SK-N-SH (cell line): ENCODE data around the gene CADM1. TPM values are rescaled to one million over a fixed set of nuclear protein-coding genes. Genes with fewer than 3 reads are reported as not detected.

Experiments
- CTCF ChIA-PET: fragments of 300-600, 350-600 bp; formaldehyde crosslinking; extraction: SDS; loops from one replicate; lab custom pipeline; 2021; lab: Yijun Ruan, JAX
- POLR2A ChIA-PET: fragments of 350-600 bp; sonication (Branson Sonifier 250); formaldehyde crosslinking; extraction: SDS; loops from one replicate; lab custom pipeline; 2020; ENCODE audit warnings: antibody characterized with exemption, inconsistent platforms; lab: Yijun Ruan, JAX
- DNase-seq: peaks from one replicate; pipeline ENCODE4 v3.0.0; 2012
- H2AFZ ChIP-seq: fragments of 200-600 bp; sonication (generic); 2 replicates; pipeline ENCODE4 v1.8.1; 2016; ENCODE audit warnings: antibody characterized with exemption, mild to moderate bottlenecking, low read depth
- H3F3A ChIP-seq: fragments of 200-600 bp; sonication (generic); replicated peaks from 2 replicates; pipeline ENCODE3; 2016; ENCODE audit warnings: antibody characterized with exemption, mild to moderate bottlenecking; ENCODE audit not compliant: insufficient read depth
- H3K27ac ChIP-seq, 2 experiments: fragments of 200-500 bp in 1 of 2; fragments of 200-600 bp in 1 of 2; sonication (Bioruptor generic) in 1 of 2; sonication (generic), shearing (Covaris generic) in 1 of 2; 2 replicates each; pipeline versions ENCODE4 v1.5.1 to v1.6.1; 2014 to 2016; ENCODE audit warnings: low read depth in 2 of 2, inconsistent platforms in 1 of 2, low read length in 1 of 2, mild to moderate bottlenecking in 1 of 2, mixed read lengths in 1 of 2
- H3K27me3 ChIP-seq: fragments of 200-600 bp; sonication (generic), shearing (Covaris generic); 2 replicates; pipeline ENCODE4 v1.6.1; 2016; ENCODE audit warnings: mixed run types; ENCODE audit not compliant: insufficient read depth
- H3K36me3 ChIP-seq, 2 experiments: fragments of 200-500 bp in 1 of 2; fragments of 200-600 bp in 1 of 2; sonication (Bioruptor generic) in 1 of 2; sonication (generic) in 1 of 2; replicated peaks in 1 of 2; 2 replicates each; pipeline versions ENCODE3 to v1.5.1; 2014 to 2016; ENCODE audit warnings: low read length in 1 of 2, mild to moderate bottlenecking in 1 of 2; ENCODE audit not compliant: insufficient read depth in 2 of 2, control insufficient read depth in 1 of 2
- H3K4me1 ChIP-seq, 2 experiments: fragments of 200-500 bp in 1 of 2; fragments of 200-600 bp in 1 of 2; sonication (Bioruptor generic) in 1 of 2; sonication (generic), shearing (Covaris generic) in 1 of 2; 2 replicates each; pipeline versions ENCODE4 v1.5.1 to v1.6.1; 2014 to 2016; ENCODE audit warnings: low read depth in 1 of 2, low read length in 1 of 2, mixed run types in 1 of 2; ENCODE audit not compliant: insufficient read depth in 2 of 2, control insufficient read depth in 1 of 2
- H3K4me2 ChIP-seq: fragments of 200-600 bp; sonication (generic), shearing (Covaris generic); 2 replicates; pipeline ENCODE4 v1.6.1; 2017; ENCODE audit warnings: mixed run types
- H3K4me3 ChIP-seq, 2 experiments: fragments of 200-500 bp in 1 of 2; fragments of 200-600 bp in 1 of 2; sonication (Bioruptor generic) in 1 of 2; sonication (generic), shearing (Covaris generic) in 1 of 2; 2 replicates each; pipeline versions ENCODE4 v1.5.1 to v1.8.1; 2014 to 2016; ENCODE audit warnings: low read depth in 2 of 2, inconsistent platforms in 1 of 2, low read length in 1 of 2, mild to moderate bottlenecking in 1 of 2, mixed read lengths in 1 of 2, moderate library complexity in 1 of 2
- H3K79me2 ChIP-seq: fragments of 200-600 bp; sonication (generic); 2 replicates; pipeline ENCODE4 v1.8.1; 2017; ENCODE audit warnings: mild to moderate bottlenecking; ENCODE audit not compliant: insufficient read depth
- H3K9ac ChIP-seq: fragments of 200-600 bp; sonication (generic); 2 replicates; pipeline ENCODE4 v1.6.1; 2017; ENCODE audit warnings: mixed run types
- H3K9me2 ChIP-seq: fragments of 200-600 bp; sonication (generic); 2 replicates; pipeline ENCODE4 v1.6.1; 2017; ENCODE audit warnings: mixed run types
- H3K9me3 ChIP-seq: fragments of 200-600 bp; sonication (generic); 2 replicates; pipeline ENCODE4 v1.6.1; 2017; ENCODE audit warnings: mixed run types, mild to moderate bottlenecking, moderate library complexity
- H4K20me1 ChIP-seq: fragments of 200-600 bp; sonication (generic); 2 replicates; pipeline ENCODE4 v1.6.1; 2017; ENCODE audit warnings: mild to moderate bottlenecking, mixed run types; ENCODE audit not compliant: insufficient read depth
- ELF1 ChIP-seq: IDR thresholded peaks from 2 replicates; pipeline ENCODE4 v1.4.0; 2012
- EP300 ChIP-seq, 2 experiments: IDR thresholded peaks; 2 replicates each; pipeline versions ENCODE4 v1.4.0 to v1.6.1; 2012; ENCODE audit warnings: borderline replicate concordance in 1 of 2, low read depth in 1 of 2, low read length in 1 of 2
- EZH2phosphoT487 ChIP-seq: fragments of 200-600 bp; sonication (generic); IDR thresholded peaks from 2 replicates; pipeline ENCODE4 v1.6.1; 2017; ENCODE audit warnings: low read depth, mixed run types, mild to moderate bottlenecking, antibody characterized with exemption, moderate library complexity, borderline replicate concordance
- FOSL2 ChIP-seq: IDR thresholded peaks from 2 replicates; pipeline ENCODE4 v1.4.0; 2012; ENCODE audit warnings: low read depth, mild to moderate bottlenecking, moderate library complexity, borderline replicate concordance
- FOXJ3 ChIP-seq: sonication (generic); formaldehyde crosslinking; IDR thresholded peaks from 2 replicates; pipeline ENCODE4 v1.5.1; 2020; ENCODE audit warnings: mild to moderate bottlenecking, missing genetic modification reagents
- GATA2 ChIP-seq: sonication (generic); formaldehyde crosslinking; IDR thresholded peaks from 2 replicates; pipeline ENCODE4 v1.5.0; 2020; ENCODE audit warnings: mild to moderate bottlenecking, missing genetic modification reagents
- MAX ChIP-seq: IDR thresholded peaks from 2 replicates; pipeline ENCODE4 v1.4.0; 2012; ENCODE audit warnings: low read depth
- MXI1 ChIP-seq: IDR thresholded peaks from 2 replicates; pipeline ENCODE4 v1.6.1; 2012; ENCODE audit warnings: mild to moderate bottlenecking, low read depth, low read length, improper control_type of control experiment
- NFIC ChIP-seq: IDR thresholded peaks from 2 replicates; pipeline ENCODE4 v1.4.0; 2012; ENCODE audit warnings: borderline replicate concordance
- NRF1 ChIP-seq: IDR thresholded peaks from 2 replicates; pipeline ENCODE4 v1.6.1; 2012; ENCODE audit warnings: low read depth, mild to moderate bottlenecking, low read length
- POLR2AphosphoS5 ChIP-seq: IDR thresholded peaks from 2 replicates; pipeline ENCODE4 v1.6.1; 2012; ENCODE audit warnings: low read depth, low read length
- RAD21 ChIP-seq: IDR thresholded peaks from 2 replicates; pipeline ENCODE4 v1.6.1; 2012; ENCODE audit warnings: mild to moderate bottlenecking, low read length
- RCOR1 ChIP-seq: fragments of 150-350 bp; IDR thresholded peaks from 2 replicates; pipeline ENCODE4 v1.6.1; 2017; ENCODE audit warnings: antibody characterized with exemption, low read length
- RXRA ChIP-seq: IDR thresholded peaks from 2 replicates; pipeline ENCODE4 v1.4.0; 2012; ENCODE audit warnings: low read depth, mild to moderate bottlenecking, borderline replicate concordance
- TAF1 ChIP-seq: IDR thresholded peaks from 2 replicates; pipeline ENCODE4 v1.6.1; 2012; ENCODE audit warnings: low read depth, mild to moderate bottlenecking, low read length, moderate library complexity, borderline replicate concordance
- TCF12 ChIP-seq: IDR thresholded peaks from 2 replicates; pipeline ENCODE4 v1.4.0; 2012
- WGBS: methylation state at CpG from one replicate; pipeline ENCODE4 v1.1.6; 2017; ENCODE audit warnings: low lambda C conversion rate; 5-methylcytosine and 5-hydroxymethylcytosine counted together
- polyA plus RNA-seq, 3 experiments: library from polyadenylated mRNA; depleted of rRNA; stranded (reverse); fragments of >200 nt; gene quantifications; 2 replicates each; pipeline ENCODE4 v1.2.3, GENCODE V29; 2012
- TF ChIP-seq, protein P1 (sequence below): IDR thresholded peaks from 2 replicates; pipeline ENCODE4 v1.4.0; 2012; ENCODE audit warnings: low read depth, borderline replicate concordance
- TF ChIP-seq, protein P2 (sequence below): fragments of 200-600 bp; sonication (generic); IDR thresholded peaks from 2 replicates; pipeline ENCODE4 v1.6.1; 2017; ENCODE audit warnings: antibody characterized with exemption, mild to moderate bottlenecking, moderate library complexity

The CADM1 gene
- polyA plus RNA-seq, 1 of the 3 experiments (the other 2 are of a cell fraction) = 7.9 TPM

GRCh38 chr11:115207166-115207591, 297.0 kb downstream of the CADM1 start (continued):
- TF ChIP-seq, protein P1, sequence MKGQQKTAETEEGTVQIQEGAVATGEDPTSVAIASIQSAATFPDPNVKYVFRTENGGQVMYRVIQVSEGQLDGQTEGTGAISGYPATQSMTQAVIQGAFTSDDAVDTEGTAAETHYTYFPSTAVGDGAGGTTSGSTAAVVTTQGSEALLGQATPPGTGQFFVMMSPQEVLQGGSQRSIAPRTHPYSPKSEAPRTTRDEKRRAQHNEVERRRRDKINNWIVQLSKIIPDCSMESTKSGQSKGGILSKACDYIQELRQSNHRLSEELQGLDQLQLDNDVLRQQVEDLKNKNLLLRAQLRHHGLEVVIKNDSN = no peak
- TF ChIP-seq TAF1 = no peak

GRCh38 chr11:115206365-115207022, 297.7 kb downstream of the CADM1 start:
- DNase-seq = peak; percentile 27
- peaks cover 2 to 46% of the 10 kb centered on the region in 2 experiments; a peak in 3 of 4 replicates for H3K4me1 ChIP-seq
- H3K36me3 ChIP-seq = peaks cover 0 to 8% of the 10 kb centered on the region in 2 experiments
- H3K9me2 ChIP-seq = no peaks in the 10 kb centered on the region
- no peaks in the 10 kb centered on the region for H3F3A ChIP-seq
- ChIA-PET POLR2A (interaction anchor here (0.6 to 0.7 kb wide), 2 partner anchors 76 to 96 kb away, joined by 3 to 4 read pairs; no protein-coding TSS in a partner anchor), CTCF (interaction anchor here (0.9 to 2.6 kb wide), 7 partner anchors 9 to 431 kb away, joined by 3 to 13 read pairs (median 3); partner anchors contain the start of gene CADM1)
- no peaks in the 10 kb centered on the region for H3K79me2 ChIP-seq
- no peak overlapping the region for H3K4me2 ChIP-seq
- no peak overlapping the region; a peak in 1 of 4 replicates for H3K4me3 ChIP-seq
- peak overlapping the region in 1 of 2 experiments; percentile 97; a peak in 2 of 4 replicates for H3K27ac ChIP-seq
- TF ChIP-seq EZH2phosphoT487 (no peak), GATA2 (CRISPR knock-in tag) (peak; percentile 81), NFIC (no peak), RXRA (no peak), RCOR1 (peak; percentile 46; the same call in 1 of the 2 replicates), FOSL2 (no peak), EP300 (IDR thresholded peaks at IDR 0.05; ENCODE audit: borderline replicate concordance in 1 of 2, low read depth in 1 of 2, low read length in 1 of 2) (no peak; a peak in 1 of 4 replicates), FOXJ3 (CRISPR knock-in tag) (no peak), MAX (no peak)
- 29% methylated on average over 7 of the region's 7 CpGs for WGBS
- no peak overlapping the region for H2AFZ ChIP-seq
- H4K20me1 ChIP-seq = no peaks in the 10 kb centered on the region
- no peak overlapping the region for H3K9ac ChIP-seq
- no peaks in the 10 kb centered on the region for H3K9me3 ChIP-seq
- no peaks in the 10 kb centered on the region for H3K27me3 ChIP-seq

GRCh38 chr11:115202900-115203552, 301.2 kb downstream of the CADM1 start:
- ChIA-PET POLR2A (no interaction called here), CTCF (interaction anchor here (1.5 to 2.4 kb wide), 3 partner anchors 13 to 1022 kb away, joined by 4 to 8 read pairs (median 8); no protein-coding TSS in a partner anchor)
- H3K27ac ChIP-seq = peak overlapping the region in 1 of 2 experiments; percentile 88; a peak in 2 of 4 replicates
- H3K9ac ChIP-seq = no peak overlapping the region
- no peak overlapping the region for H2AFZ ChIP-seq
- H3K79me2 ChIP-seq = no peaks in the 10 kb centered on the region
- H3K4me2 ChIP-seq = no peak overlapping the region
- H3K36me3 ChIP-seq = peaks cover 0 to 3% of the 10 kb centered on the region in 2 experiments
- H4K20me1 ChIP-seq = no peaks in the 10 kb centered on the region
- no peaks in the 10 kb centered on the region for H3K27me3 ChIP-seq
- no peaks in the 10 kb centered on the region for H3K9me2 ChIP-seq
- peaks cover 22 to 43% of the 10 kb centered on the region in 2 experiments; a peak in 3 of 4 replicates for H3K4me1 ChIP-seq
- H3K4me3 ChIP-seq = no peak overlapping the region
- H3K9me3 ChIP-seq = no peaks in the 10 kb centered on the region
- WGBS = 32% methylated on average over 2 of the region's 2 CpGs
- H3F3A ChIP-seq = no peaks in the 10 kb centered on the region
- DNase-seq = no peak
- no peak for TF ChIP-seq RAD21
- TF ChIP-seq, protein P2, sequence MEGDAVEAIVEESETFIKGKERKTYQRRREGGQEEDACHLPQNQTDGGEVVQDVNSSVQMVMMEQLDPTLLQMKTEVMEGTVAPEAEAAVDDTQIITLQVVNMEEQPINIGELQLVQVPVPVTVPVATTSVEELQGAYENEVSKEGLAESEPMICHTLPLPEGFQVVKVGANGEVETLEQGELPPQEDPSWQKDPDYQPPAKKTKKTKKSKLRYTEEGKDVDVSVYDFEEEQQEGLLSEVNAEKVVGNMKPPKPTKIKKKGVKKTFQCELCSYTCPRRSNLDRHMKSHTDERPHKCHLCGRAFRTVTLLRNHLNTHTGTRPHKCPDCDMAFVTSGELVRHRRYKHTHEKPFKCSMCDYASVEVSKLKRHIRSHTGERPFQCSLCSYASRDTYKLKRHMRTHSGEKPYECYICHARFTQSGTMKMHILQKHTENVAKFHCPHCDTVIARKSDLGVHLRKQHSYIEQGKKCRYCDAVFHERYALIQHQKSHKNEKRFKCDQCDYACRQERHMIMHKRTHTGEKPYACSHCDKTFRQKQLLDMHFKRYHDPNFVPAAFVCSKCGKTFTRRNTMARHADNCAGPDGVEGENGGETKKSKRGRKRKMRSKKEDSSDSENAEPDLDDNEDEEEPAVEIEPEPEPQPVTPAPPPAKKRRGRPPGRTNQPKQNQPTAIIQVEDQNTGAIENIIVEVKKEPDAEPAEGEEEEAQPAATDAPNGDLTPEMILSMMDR = no peak
- no peak for TF ChIP-seq NRF1
- no peak for TF ChIP-seq POLR2AphosphoS5
- no peak for TF ChIP-seq TCF12
- no peak for TF ChIP-seq MXI1
- no peak for TF ChIP-seq FOXJ3 (CRISPR knock-in tag)
- TF ChIP-seq, protein P1 = no peak
- no peak for TF ChIP-seq ELF1
- no peak for TF ChIP-seq MAX
- no peak for TF ChIP-seq FOSL2
